ENCODE results near the gene TMEM247. TPM values are rescaled to one million over a fixed set of nuclear protein-coding genes. Genes with fewer than 3 reads are reported as not detected.
"Not testable (repeated sequence)": the region's sequence is repeated elsewhere in the genome, so short reads cannot be mapped to it uniquely, and the experiment has no call there.

TMEM247 gene
- total RNA-seq, 1 experiment from 2014 or later = not detected

GRCh38 chr2:46471019-46471583 is 8.3 kb upstream of the TMEM247 start:
- ChIA-PET CTCF (interaction anchor here (0.6 kb wide), 1 partner anchor 177 kb away, joined by 7 read pairs; no protein-coding TSS in a partner anchor), POLR2A (ENCODE audit: unreplicated experiment) (no interaction called here)
- TF ChIP-seq CTCF (conservative IDR thresholded peaks at IDR 0.05; ENCODE audit: low read depth, low read length) (no peak), EZH2 (IDR thresholded peaks at IDR 0.05; ENCODE audit: low read length, unreplicated experiment) (no peak), EZH2phosphoT487 (IDR thresholded peaks at IDR 0.05; ENCODE audit: borderline replicate concordance, low read length) (no peak)
- H3K9me2 ChIP-seq (replicated peaks; ENCODE audit: low read length) = no peaks in the 10 kb centered on the region
- no peak overlapping the region for H3K9ac ChIP-seq (ENCODE audit: low read length)
- intact Hi-C loops (cut with micrococcal nuclease) = no loop called here
- no peaks in the 10 kb centered on the region for H3K36me3 ChIP-seq (ENCODE audit: low read depth, low read length)
- ATAC-seq (no peak), DNase-seq (no peak)
- H3K4me3 ChIP-seq (ENCODE audit: low read length) = no peak overlapping the region
- H3K27ac ChIP-seq (ENCODE audit: low read length) = no peak overlapping the region
- no peaks in the 10 kb centered on the region for H3K79me2 ChIP-seq (ENCODE audit: low read length)
- no peaks in the 10 kb centered on the region for H4K20me1 ChIP-seq (ENCODE audit: low read length)
- no peak overlapping the region for H3K4me2 ChIP-seq (ENCODE audit: low read length)
- no peaks in the 10 kb centered on the region for H3K9me3 ChIP-seq (ENCODE audit: low read length)
- no peaks in the 10 kb centered on the region for H3K4me1 ChIP-seq (ENCODE audit: insufficient read depth, low read length)
- no TSS peak for BruUV-seq (replicated peaks)
- no peak overlapping the region for H2AFZ ChIP-seq (ENCODE audit: low read length)
- H3K27me3 ChIP-seq (ENCODE audit: low read length) = no peaks in the 10 kb centered on the region
- no peaks in the 10 kb centered on the region for H3F3A ChIP-seq (ENCODE audit: low read length, unreplicated experiment)

- no peaks in the 10 kb centered on the region for H3F3A ChIP-seq (ENCODE audit: low read length, unreplicated experiment)
- no peaks in the 10 kb centered on the region for H3K27me3 ChIP-seq (ENCODE audit: low read length)
- ATAC-seq = no peak
- TF ChIP-seq CTCF (conservative IDR thresholded peaks at IDR 0.05; ENCODE audit: low read depth, low read length) = no peak
- TF ChIP-seq EZH2phosphoT487 (IDR thresholded peaks at IDR 0.05; ENCODE audit: borderline replicate concordance, low read length) = no peak
- no peak for TF ChIP-seq EZH2 (IDR thresholded peaks at IDR 0.05; ENCODE audit: low read length, unreplicated experiment)
- H3K4me3 ChIP-seq (ENCODE audit: low read length) = no peak overlapping the region
- no peak overlapping the region for H3K9ac ChIP-seq (ENCODE audit: low read length)
- no peak overlapping the region for H2AFZ ChIP-seq (ENCODE audit: low read length)
- intact Hi-C loops (cut with micrococcal nuclease) = no loop called here
- POLR2A ChIA-PET (ENCODE audit: unreplicated experiment) = no interaction called here
- H3K4me2 ChIP-seq (ENCODE audit: low read length) = no peak overlapping the region
- H3K9me2 ChIP-seq (replicated peaks; ENCODE audit: low read length) = no peaks in the 10 kb centered on the region
- no peak overlapping the region for H3K27ac ChIP-seq (ENCODE audit: low read length)
- CTCF ChIA-PET = no interaction called here
- H3K4me1 ChIP-seq (ENCODE audit: insufficient read depth, low read length) = no peaks in the 10 kb centered on the region
- no TSS peak for BruUV-seq (replicated peaks)
- no peaks in the 10 kb centered on the region for H3K9me3 ChIP-seq (ENCODE audit: low read length)
- H4K20me1 ChIP-seq (ENCODE audit: low read length) = no peaks in the 10 kb centered on the region
- H3K36me3 ChIP-seq (ENCODE audit: low read depth, low read length) = no peaks in the 10 kb centered on the region
- H3K79me2 ChIP-seq (ENCODE audit: low read length) = no peaks in the 10 kb centered on the region
- no peak for DNase-seq
Observed at GRCh38 chr2:46471697-46472096, 7.7 kb upstream of the TMEM247 start.

GRCh38 chr2:46472165-46472564 is 7.2 kb upstream of the TMEM247 start:
- not testable (repeated sequence) for H3K27me3 ChIP-seq (ENCODE audit: low read length)

GRCh38 chr2:46477462-46477861 is 1.9 kb upstream of the TMEM247 start:
- H3K9me3 ChIP-seq (ENCODE audit: low read length); POLR2A ChIA-PET (ENCODE audit: unreplicated experiment); intact Hi-C loops (cut with micrococcal nuclease); H4K20me1 ChIP-seq (ENCODE audit: low read length); H3K9me2 ChIP-seq (replicated peaks; ENCODE audit: low read length); H3K27me3 ChIP-seq (ENCODE audit: low read length); H3K36me3 ChIP-seq (ENCODE audit: low read depth, low read length); H3K79me2 ChIP-seq (ENCODE audit: low read length); H3K4me3 ChIP-seq (ENCODE audit: low read length); BruUV-seq (replicated peaks); CTCF ChIA-PET; H3F3A ChIP-seq (ENCODE audit: low read length, unreplicated experiment); H2AFZ ChIP-seq (ENCODE audit: low read length); H3K27ac ChIP-seq (ENCODE audit: low read length); DNase-seq; ATAC-seq; H3K4me2 ChIP-seq (ENCODE audit: low read length); H3K9ac ChIP-seq (ENCODE audit: low read length): not testable (repeated sequence)
- peaks cover 17% of the 10 kb centered on the region for H3K4me1 ChIP-seq (ENCODE audit: insufficient read depth, low read length)

More at GRCh38 chr2:46472165-46472564, 7.2 kb upstream of the TMEM247 start:
- H3K9me2 ChIP-seq (replicated peaks; ENCODE audit: low read length); POLR2A ChIA-PET (ENCODE audit: unreplicated experiment); H3F3A ChIP-seq (ENCODE audit: low read length, unreplicated experiment); intact Hi-C loops (cut with micrococcal nuclease); H3K79me2 ChIP-seq (ENCODE audit: low read length); H3K9me3 ChIP-seq (ENCODE audit: low read length); BruUV-seq (replicated peaks); H4K20me1 ChIP-seq (ENCODE audit: low read length); H3K4me3 ChIP-seq (ENCODE audit: low read length); H3K27ac ChIP-seq (ENCODE audit: low read length); CTCF ChIA-PET; H3K4me1 ChIP-seq (ENCODE audit: insufficient read depth, low read length); DNase-seq; H2AFZ ChIP-seq (ENCODE audit: low read length); H3K9ac ChIP-seq (ENCODE audit: low read length); H3K36me3 ChIP-seq (ENCODE audit: low read depth, low read length); ATAC-seq; H3K4me2 ChIP-seq (ENCODE audit: low read length): not testable (repeated sequence)

All from PC-3 (cell line).